Karpas-422 (cell line): ENCODE data around the gene TSNAX. TPM values are rescaled to one million over a fixed set of nuclear protein-coding genes. Genes with fewer than 3 reads are reported as not detected.

Experiments used
- DNase-seq: peaks from one replicate; pipeline ENCODE4 v3.0.0-alpha.2; 2015
- H2AFZ ChIP-seq: fragments of 200-600 bp; sonication (generic); 2 replicates; pipeline ENCODE4 v1.6.1; 2014; ENCODE audit warnings: antibody characterized with exemption, low read length, mixed read lengths
- H3K27ac ChIP-seq: fragments of 200-600 bp; sonication (generic); 2 replicates; pipeline ENCODE4 v1.5.1; 2014; ENCODE audit warnings: mild to moderate bottlenecking, low read length, moderate library complexity
- H3K27me3 ChIP-seq: fragments of 200-600 bp; sonication (generic); 2 replicates; pipeline ENCODE4 v1.6.1; 2014; ENCODE audit warnings: low read length, mixed read lengths
- H3K36me3 ChIP-seq: fragments of 200-600 bp; sonication (generic); 2 replicates; pipeline ENCODE4 v1.6.1; 2014; ENCODE audit warnings: low read length, mixed read lengths; ENCODE audit not compliant: insufficient read depth
- H3K4me1 ChIP-seq: fragments of 200-600 bp; sonication (generic); 2 replicates; pipeline ENCODE4 v1.6.1; 2014; ENCODE audit warnings: mild to moderate bottlenecking, low read length, mixed read lengths
- H3K4me2 ChIP-seq: fragments of 200-600 bp; sonication (generic); 2 replicates; pipeline ENCODE4 v1.6.1; 2014; ENCODE audit warnings: low read length, low read depth, mild to moderate bottlenecking; ENCODE audit not compliant: poor library complexity, severe bottlenecking
- H3K4me3 ChIP-seq: fragments of 200-600 bp; sonication (generic); 2 replicates; pipeline ENCODE4 v1.5.1; 2014; ENCODE audit warnings: mild to moderate bottlenecking, antibody characterized with exemption, low read length, mixed read lengths
- H3K79me2 ChIP-seq: fragments of 200-600 bp; sonication (generic); 2 replicates; pipeline ENCODE4 v1.6.1; 2014; ENCODE audit warnings: mild to moderate bottlenecking, low read length, mixed read lengths
- H3K9ac ChIP-seq: fragments of 200-600 bp; sonication (generic); 2 replicates; pipeline ENCODE4 v1.6.0; 2014; ENCODE audit warnings: low read length
- H3K9me2 ChIP-seq: fragments of 200-600 bp; sonication (generic), shearing (Covaris generic); replicated peaks from 2 replicates; pipeline ENCODE4 v1.6.0; 2014; ENCODE audit warnings: mild to moderate bottlenecking, low read length, moderate library complexity; ENCODE audit not compliant: insufficient read depth
- H3K9me3 ChIP-seq: fragments of 300-700, 200-600 bp; sonication (generic); 2 replicates; pipeline ENCODE4 v1.6.1; 2014; ENCODE audit warnings: low read length, mixed read lengths
- H4K20me1 ChIP-seq: fragments of 200-600 bp; sonication (generic); 2 replicates; pipeline ENCODE4 v1.6.1; 2014; ENCODE audit warnings: mild to moderate bottlenecking, antibody characterized with exemption, low read length, low read depth; ENCODE audit not compliant: insufficient read depth
- total RNA-seq: library from RNA; depleted of rRNA; stranded (reverse); fragments of >200 nt; shearing (Covaris generic); gene quantifications from 2 replicates; pipeline ENCODE4 v1.2.3, GENCODE V29; 2014; ENCODE audit warnings: low replicate concordance

Gene TSNAX
- total RNA-seq, 1 experiment from 2014 or later, result 45.4 TPM

- Histone ChIP-seq H3K9ac (no peak overlapping the region), H3K9me3 (no peaks in the 10 kb centered on the region), H2AFZ (no peak overlapping the region), H3K27ac (no peak overlapping the region), H4K20me1 (no peaks in the 10 kb centered on the region), H3K4me1 (peaks cover 25% of the 10 kb centered on the region), H3K79me2 (no peaks in the 10 kb centered on the region), H3K9me2 (no peaks in the 10 kb centered on the region), H3K4me2 (no peak overlapping the region), H3K4me3 (no peak overlapping the region), H3K36me3 (no peaks in the 10 kb centered on the region), H3K27me3 (0 out of 2 replicates have a peak, but pooled peaks cover 2% of the 10 kb centered on the region)
- no peak for DNase-seq
Observed at GRCh38 chr1:231601824-231602672, 73.6 kb downstream of the TSNAX start.

DNA sequence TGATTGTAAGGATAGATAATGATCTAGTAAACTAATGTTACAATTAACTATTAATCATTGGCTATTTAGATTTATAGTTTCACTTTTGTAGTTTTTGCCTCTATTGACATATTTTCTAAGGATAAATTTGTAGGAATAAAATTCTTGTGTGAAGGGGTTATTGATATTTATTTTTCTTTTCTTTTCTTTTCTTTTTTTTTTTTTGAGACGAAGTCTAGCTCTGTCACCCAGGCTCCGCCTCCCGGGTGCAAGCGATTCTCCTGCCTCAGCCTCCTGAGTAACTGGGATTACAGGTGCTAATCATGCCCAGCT is 74.2 kb downstream of the TSNAX start:
- H3K4me2 ChIP-seq, result peak overlapping the region; percentile 99
- no peaks in the 10 kb centered on the region for H3K79me2 ChIP-seq
- no peak for DNase-seq
- no peaks in the 10 kb centered on the region for H3K9me3 ChIP-seq
- H3K27me3 ChIP-seq, result 0 out of 2 replicates have a peak, but pooled peaks cover 2% of the 10 kb centered on the region
- H3K9me2 ChIP-seq, result no peaks in the 10 kb centered on the region
- H3K36me3 ChIP-seq, result no peaks in the 10 kb centered on the region
- H3K4me1 ChIP-seq, result peaks cover 30% of the 10 kb centered on the region
- no peaks in the 10 kb centered on the region for H4K20me1 ChIP-seq
- H2AFZ ChIP-seq, result no peak overlapping the region
- H3K4me3 ChIP-seq, result no peak overlapping the region
- no peak overlapping the region for H3K9ac ChIP-seq
- no peak overlapping the region for H3K27ac ChIP-seq

DNA sequence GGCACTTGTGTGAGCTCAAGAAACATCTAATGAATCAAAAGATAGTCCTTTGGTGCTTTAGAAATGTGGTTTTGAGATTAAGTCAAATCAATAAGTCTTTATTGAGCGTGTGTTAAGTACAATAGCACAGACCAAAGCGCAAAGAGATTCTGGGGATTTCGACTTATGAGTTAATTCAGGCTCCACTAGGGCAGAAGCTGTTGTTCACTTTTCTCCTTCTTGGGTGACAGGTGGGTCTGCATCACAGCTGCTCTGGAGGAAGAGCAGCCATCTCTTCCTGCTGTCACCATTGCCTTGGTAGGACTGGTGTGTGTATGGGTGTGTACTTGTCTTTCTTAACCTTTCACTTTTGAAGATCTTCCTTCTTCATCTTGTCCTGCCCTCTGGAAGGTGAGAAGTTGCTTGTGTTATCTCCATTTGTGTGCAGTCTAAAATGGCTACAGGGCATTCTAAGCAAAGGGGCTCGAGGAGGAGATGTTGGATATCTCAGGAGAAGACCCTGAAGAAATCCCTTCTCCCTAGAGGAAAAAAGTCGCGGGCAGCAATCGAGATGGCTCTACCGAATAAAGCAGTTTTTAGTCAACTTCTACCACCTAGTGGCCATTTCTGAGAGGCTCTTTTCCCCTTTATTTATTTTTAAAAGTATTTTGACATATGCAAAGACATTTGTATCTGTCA is 75.3 kb downstream of the TSNAX start:
- Histone ChIP-seq H2AFZ (peak overlapping the region; percentile 83), H3K36me3 (no peaks in the 10 kb centered on the region), H3K27me3 (0 out of 2 replicates have a peak, but pooled peaks cover 2% of the 10 kb centered on the region), H3K27ac (0 out of 2 replicates have a peak overlapping the region, but pooled peaks have one; percentile 9), H3K79me2 (no peaks in the 10 kb centered on the region), H3K4me2 (peak overlapping the region; percentile 99), H3K4me1 (peaks cover 37% of the 10 kb centered on the region), H3K9me2 (no peaks in the 10 kb centered on the region), H3K9ac (peak overlapping the region; percentile 64), H3K4me3 (peak overlapping the region; percentile 77), H4K20me1 (no peaks in the 10 kb centered on the region), H3K9me3 (no peaks in the 10 kb centered on the region)
- peak; percentile 85 for DNase-seq

GRCh38 chr1:231604276-231604621 is 75.8 kb downstream of the TSNAX start:
- Histone ChIP-seq H3K4me2 (peak overlapping the region; percentile 99), H3K9ac (peak overlapping the region; percentile 64; the same call in 1 of the 2 replicates)

GRCh38 chr1:231605149-231606100 is 77.0 kb downstream of the TSNAX start:
- no peak for DNase-seq
- no peaks in the 10 kb centered on the region for H3K36me3 ChIP-seq
- no peak overlapping the region for H3K27ac ChIP-seq
- H3K9ac ChIP-seq, result no peak overlapping the region
- peaks cover 37% of the 10 kb centered on the region for H3K4me1 ChIP-seq
- H3K9me3 ChIP-seq, result no peaks in the 10 kb centered on the region
- no peak overlapping the region for H3K4me3 ChIP-seq
- H4K20me1 ChIP-seq, result no peaks in the 10 kb centered on the region
- H3K9me2 ChIP-seq, result no peaks in the 10 kb centered on the region
- H3K79me2 ChIP-seq, result no peaks in the 10 kb centered on the region
- H2AFZ ChIP-seq, result no peak overlapping the region
- H3K27me3 ChIP-seq, result 0 out of 2 replicates have a peak, but pooled peaks cover 2% of the 10 kb centered on the region
- H3K4me2 ChIP-seq, result no peak overlapping the region

More at GRCh38 chr1:231604276-231604621, 75.8 kb downstream of the TSNAX start:
- H4K20me1 ChIP-seq, result no peaks in the 10 kb centered on the region
- H3K4me1 ChIP-seq, result peaks cover 37% of the 10 kb centered on the region
- H3K9me3 ChIP-seq, result no peaks in the 10 kb centered on the region
- no peak overlapping the region for H3K4me3 ChIP-seq
- H3K36me3 ChIP-seq, result no peaks in the 10 kb centered on the region
- no peak overlapping the region for H3K27ac ChIP-seq
- H3K9me2 ChIP-seq, result no peaks in the 10 kb centered on the region
- H2AFZ ChIP-seq, result no peak overlapping the region
- no peaks in the 10 kb centered on the region for H3K79me2 ChIP-seq
- DNase-seq, result no peak
- H3K27me3 ChIP-seq, result 0 out of 2 replicates have a peak, but pooled peaks cover 2% of the 10 kb centered on the region

DNA sequence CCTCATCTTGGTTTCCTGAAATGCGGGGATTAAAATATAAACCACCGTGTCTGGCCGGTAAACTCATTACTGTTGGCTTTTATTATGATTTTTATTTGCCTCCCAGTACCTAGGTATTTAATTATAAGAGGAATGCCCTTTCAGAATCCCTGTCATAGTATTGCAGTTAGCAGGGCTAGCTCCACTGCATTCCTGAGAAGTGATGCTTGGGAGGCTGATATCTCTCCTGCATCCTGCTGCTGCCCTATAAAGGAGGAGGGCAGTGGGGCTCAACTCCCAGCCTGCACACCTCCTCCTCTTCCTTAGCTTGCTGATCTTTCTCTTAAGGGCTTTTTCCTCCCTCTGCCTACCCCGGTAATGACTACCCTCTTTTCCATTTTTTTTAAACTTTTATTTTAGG is 78.2 kb downstream of the TSNAX start:
- no peak overlapping the region for H3K9ac ChIP-seq
- 0 out of 2 replicates have a peak, but pooled peaks cover 2% of the 10 kb centered on the region for H3K27me3 ChIP-seq
- H3K9me2 ChIP-seq, result no peaks in the 10 kb centered on the region
- no peaks in the 10 kb centered on the region for H4K20me1 ChIP-seq
- peak overlapping the region; percentile 44 for H3K4me2 ChIP-seq
- H3K4me1 ChIP-seq, result peaks cover 48% of the 10 kb centered on the region
- DNase-seq, result no peak
- H2AFZ ChIP-seq, result no peak overlapping the region
- no peaks in the 10 kb centered on the region for H3K9me3 ChIP-seq
- no peak overlapping the region for H3K4me3 ChIP-seq
- no peaks in the 10 kb centered on the region for H3K36me3 ChIP-seq
- no peaks in the 10 kb centered on the region for H3K79me2 ChIP-seq
- no peak overlapping the region for H3K27ac ChIP-seq

GRCh38 chr1:231610388-231610787 is 81.9 kb downstream of the TSNAX start:
- Histone ChIP-seq H2AFZ (no peak overlapping the region), H3K9ac (no peak overlapping the region), H3K4me1 (peaks cover 67% of the 10 kb centered on the region), H3K36me3 (no peaks in the 10 kb centered on the region), H4K20me1 (no peaks in the 10 kb centered on the region), H3K4me3 (no peak overlapping the region), H3K27ac (no peak overlapping the region), H3K9me3 (no peaks in the 10 kb centered on the region), H3K27me3 (no peaks in the 10 kb centered on the region), H3K4me2 (no peak overlapping the region), H3K79me2 (no peaks in the 10 kb centered on the region), H3K9me2 (no peaks in the 10 kb centered on the region)
- no peak for DNase-seq
